AG09319 (cell line): ENCODE measurements around the gene CDS2.

ENCODE experiments used
- DNase-seq: peaks from one replicate; pipeline ENCODE4 v3.0.0-alpha.2; 2010; ENCODE audit warnings: low read depth; ENCODE audit errors: extremely low read depth
- TF ChIP-seq, protein P1 (sequence below): IDR thresholded peaks from 2 replicates; pipeline ENCODE4 v1.5.1; 2011; ENCODE audit warnings: low read depth, mild to moderate bottlenecking, inconsistent platforms, low read length, moderate library complexity

Gene CDS2

DNA sequence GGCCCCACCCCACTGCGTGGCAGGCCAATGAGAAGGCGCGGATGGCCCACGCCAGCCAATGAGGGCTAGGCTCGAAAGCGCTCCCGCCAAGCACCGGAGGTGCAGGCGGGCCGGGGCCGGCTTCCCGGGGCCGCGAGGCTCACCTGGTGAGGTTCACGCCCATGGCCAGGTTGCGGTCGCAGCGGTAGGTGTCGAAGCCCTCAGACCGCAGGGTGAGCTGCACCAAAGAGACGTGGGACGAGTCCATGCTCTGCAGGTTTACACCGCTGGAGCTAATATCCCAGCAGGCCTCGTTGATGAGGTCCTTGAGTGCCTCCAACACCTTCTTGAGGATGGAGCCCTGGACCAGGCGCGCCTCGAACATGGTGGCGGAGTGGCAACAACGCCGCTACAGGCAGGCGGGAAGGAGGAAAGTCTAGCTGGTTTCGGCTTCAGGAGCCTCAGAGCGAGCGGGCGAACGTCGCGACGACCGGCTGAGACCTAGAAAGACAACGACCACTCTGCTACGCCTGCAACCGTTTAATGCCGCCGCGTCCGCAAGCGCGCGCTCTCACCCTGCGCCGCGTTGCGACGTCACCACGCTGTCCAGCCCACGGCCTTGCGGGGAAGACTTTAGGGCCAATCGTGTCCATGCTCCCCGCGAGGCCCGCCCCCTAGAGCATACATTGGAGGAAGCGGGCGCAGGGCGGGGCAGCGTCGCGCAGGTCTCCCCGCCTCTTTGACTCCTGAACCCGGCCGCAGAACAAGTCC lies 7.2 kb upstream of the CDS2 start, which contains the start of gene PCNA:
TSS of gene PCNA (minus strand) at position 524 of the 750 bp plus-strand sequence. CDS start at position 364, 160 bp downstream.
- peak; percentile 91 for DNase-seq
- TF ChIP-seq, protein P1, sequence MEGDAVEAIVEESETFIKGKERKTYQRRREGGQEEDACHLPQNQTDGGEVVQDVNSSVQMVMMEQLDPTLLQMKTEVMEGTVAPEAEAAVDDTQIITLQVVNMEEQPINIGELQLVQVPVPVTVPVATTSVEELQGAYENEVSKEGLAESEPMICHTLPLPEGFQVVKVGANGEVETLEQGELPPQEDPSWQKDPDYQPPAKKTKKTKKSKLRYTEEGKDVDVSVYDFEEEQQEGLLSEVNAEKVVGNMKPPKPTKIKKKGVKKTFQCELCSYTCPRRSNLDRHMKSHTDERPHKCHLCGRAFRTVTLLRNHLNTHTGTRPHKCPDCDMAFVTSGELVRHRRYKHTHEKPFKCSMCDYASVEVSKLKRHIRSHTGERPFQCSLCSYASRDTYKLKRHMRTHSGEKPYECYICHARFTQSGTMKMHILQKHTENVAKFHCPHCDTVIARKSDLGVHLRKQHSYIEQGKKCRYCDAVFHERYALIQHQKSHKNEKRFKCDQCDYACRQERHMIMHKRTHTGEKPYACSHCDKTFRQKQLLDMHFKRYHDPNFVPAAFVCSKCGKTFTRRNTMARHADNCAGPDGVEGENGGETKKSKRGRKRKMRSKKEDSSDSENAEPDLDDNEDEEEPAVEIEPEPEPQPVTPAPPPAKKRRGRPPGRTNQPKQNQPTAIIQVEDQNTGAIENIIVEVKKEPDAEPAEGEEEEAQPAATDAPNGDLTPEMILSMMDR, result no peak

DNA sequence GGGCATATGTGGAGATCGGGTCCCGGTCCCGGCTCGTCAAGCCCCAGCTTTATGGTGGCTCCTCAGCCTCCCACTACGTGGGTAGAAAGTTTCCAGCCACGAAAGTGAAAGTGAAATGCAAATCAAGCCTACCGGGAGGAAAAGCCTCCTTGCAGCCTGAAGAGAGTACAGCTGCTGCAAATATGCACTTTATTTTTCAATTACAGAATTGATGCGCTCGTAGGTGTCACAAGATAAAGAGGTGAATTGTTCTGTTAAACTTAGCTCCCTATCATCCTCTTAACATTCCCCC lies 6.7 kb upstream of the CDS2 start:
- TF ChIP-seq, protein P1, result no peak
- no peak for DNase-seq

DNA sequence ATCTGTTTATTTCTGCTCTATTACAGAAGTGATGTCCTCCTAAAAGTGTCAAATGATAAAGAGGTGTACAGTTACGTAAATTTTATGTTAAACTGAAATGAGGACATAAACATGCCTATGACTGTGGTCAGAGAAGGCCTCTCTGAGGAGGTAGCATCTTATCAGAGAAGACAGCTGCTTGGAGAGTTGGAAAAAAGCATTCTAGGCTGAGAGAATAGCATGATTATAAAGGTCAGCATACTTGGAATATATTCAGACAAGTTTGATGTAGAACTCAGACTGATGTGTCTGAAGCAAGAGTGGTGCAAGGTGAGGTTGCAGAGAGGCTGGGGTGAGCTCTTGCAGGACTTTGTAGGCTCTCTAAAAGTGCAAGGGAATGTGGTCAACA lies 3.9 kb upstream of the CDS2 start:
- TF ChIP-seq, protein P1, result no peak
- no peak for DNase-seq

DNA sequence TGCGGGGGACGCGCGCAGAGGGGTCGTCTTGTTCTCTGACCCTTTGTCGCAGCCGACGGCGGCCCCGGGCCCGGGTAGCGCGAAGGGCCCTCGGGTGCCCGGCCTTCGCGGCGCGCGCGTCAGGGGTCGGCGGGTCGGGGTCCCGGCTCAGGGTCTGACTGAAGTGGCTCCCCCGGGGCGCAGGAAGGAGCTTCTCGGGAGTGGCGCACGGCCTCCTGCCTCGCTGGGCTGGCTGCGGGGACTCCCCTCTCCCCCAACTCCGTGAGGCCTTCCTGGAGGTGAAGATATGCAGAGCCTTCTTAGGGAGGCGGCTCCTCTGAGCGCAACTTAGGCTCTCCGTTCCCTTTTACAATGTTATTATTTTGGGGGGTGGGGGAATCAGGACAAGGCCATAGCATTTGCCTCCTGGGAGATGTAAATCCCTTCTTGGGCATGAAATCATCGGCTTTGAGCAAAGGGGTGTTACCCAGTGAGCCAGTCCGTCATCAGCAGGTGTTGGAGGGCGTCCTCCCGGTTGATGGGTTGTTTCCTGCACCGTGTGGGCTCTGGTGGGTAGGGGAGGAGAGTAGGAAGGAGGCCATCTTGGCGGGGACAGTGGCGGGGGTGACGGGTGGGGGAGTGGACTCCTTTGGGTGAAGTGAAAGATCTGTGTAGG lies 523 bp downstream of the CDS2 start:
- TF ChIP-seq, protein P1, result no peak
- DNase-seq, result no peak

DNA sequence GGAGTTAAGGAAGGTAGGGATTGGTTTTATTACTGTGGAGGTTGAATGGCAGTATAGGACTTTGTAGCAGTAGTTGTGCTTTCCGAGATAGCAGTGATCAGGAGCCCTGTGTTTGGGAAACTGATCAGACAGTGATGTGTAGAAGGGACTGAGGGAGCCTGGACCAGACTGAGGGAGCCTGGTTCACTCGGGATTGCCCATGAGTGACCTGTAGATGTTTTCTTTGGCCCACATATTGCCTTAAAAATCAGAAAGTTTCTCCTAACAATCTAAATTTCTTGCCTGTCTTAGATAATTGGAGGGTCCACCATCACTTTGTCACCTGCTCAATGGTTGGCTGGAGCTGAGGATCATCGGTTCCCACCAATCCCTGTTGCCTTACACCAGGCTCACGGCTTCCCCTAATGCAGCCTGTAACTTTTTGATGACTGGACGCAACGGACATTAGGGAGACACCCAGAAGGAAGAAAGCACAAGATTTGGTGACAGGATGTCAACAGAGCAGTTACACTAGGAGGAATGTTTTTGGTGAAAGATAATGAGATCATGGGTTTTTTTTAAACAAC lies 1.1 kb downstream of the CDS2 start:
- TF ChIP-seq, protein P1, result no peak
- no peak for DNase-seq

DNA sequence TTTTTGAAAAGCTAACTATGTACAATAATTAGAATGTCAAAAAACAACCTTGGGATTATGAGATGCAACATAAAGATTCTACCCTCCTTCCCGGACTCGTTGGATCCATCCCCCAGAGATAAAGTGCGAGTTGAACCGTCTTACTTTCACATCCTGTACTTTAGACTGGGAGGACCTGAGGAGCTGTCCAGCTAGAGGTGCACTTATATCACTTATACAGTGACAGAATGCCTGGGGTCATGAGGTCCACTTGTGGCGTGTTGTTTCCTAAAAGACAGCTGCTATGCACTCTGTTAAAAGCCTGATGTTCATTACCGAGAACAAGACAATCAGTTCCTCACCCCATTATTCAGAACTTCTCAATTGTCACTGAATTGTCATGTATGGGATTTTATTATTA lies 2.1 kb downstream of the CDS2 start:
- no peak for DNase-seq
- TF ChIP-seq, protein P1, result no peak

DNA sequence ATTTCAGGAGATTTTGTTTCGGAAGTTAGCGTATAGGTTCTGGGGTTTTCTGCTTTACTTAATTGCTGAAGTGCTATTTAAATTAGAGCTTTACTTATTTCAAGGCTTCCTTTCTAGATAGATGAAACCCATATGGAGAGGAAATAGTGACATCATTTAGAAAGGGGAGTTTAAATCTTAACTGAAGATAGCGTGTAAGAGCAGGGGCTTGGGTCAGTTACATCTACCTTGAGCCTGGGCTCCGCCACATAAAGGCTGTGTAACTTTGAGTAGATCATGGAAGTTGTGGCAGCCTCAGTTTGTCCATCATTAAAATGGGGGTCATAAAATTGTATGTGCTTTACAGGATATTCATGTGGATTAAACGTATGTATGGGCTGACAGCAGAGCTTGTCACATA lies 4.7 kb downstream of the CDS2 start:
- TF ChIP-seq, protein P1, result no peak
- DNase-seq, result no peak
